GM04504 (cell line): Measurements from ENCODE around the gene PTPRR.

Source experiments
- DNase-seq: peaks from one replicate; pipeline ENCODE4 v3.0.0-alpha.2; 2012; ENCODE audit warnings: low read depth

Gene PTPRR, protein sequence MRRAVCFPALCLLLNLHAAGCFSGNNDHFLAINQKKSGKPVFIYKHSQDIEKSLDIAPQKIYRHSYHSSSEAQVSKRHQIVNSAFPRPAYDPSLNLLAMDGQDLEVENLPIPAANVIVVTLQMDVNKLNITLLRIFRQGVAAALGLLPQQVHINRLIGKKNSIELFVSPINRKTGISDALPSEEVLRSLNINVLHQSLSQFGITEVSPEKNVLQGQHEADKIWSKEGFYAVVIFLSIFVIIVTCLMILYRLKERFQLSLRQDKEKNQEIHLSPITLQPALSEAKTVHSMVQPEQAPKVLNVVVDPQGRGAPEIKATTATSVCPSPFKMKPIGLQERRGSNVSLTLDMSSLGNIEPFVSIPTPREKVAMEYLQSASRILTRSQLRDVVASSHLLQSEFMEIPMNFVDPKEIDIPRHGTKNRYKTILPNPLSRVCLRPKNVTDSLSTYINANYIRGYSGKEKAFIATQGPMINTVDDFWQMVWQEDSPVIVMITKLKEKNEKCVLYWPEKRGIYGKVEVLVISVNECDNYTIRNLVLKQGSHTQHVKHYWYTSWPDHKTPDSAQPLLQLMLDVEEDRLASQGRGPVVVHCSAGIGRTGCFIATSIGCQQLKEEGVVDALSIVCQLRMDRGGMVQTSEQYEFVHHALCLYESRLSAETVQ

DNA sequence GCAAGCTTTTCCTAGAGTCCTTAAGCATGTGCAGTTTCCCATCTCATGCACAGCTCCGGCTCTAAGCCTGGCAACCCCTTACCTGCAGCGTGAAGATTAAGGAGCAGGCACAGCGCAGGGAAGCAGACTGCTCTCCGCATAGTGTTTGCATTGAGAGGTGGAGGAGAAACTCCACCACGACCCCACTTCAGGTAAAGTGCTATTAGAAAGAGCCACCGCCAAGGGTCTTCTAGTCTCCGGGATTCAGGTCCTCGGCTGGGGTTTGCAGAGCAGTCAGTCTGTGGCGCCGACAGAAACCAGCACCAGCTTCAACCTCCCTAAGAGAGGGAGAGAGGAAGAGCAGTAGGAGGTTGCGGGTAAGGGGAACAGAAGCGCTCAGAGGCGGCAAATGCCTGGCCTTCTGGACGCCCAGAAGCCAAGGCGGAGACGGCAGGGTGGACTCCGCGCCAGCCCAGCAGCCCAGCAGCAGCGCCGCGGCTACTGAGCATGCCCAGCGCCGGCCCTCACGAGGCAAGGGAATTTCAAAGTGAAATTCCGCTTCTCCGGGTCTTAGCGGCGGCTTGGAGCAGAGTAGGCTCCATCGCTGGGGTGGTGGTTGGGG is at the start of gene PTPRR:
Gene PTPRR (minus strand): TSS at position 488 of the 601 bp plus-strand sequence. CDS start 348 bp downstream, at position 140.
- DNase-seq: no peak

DNA sequence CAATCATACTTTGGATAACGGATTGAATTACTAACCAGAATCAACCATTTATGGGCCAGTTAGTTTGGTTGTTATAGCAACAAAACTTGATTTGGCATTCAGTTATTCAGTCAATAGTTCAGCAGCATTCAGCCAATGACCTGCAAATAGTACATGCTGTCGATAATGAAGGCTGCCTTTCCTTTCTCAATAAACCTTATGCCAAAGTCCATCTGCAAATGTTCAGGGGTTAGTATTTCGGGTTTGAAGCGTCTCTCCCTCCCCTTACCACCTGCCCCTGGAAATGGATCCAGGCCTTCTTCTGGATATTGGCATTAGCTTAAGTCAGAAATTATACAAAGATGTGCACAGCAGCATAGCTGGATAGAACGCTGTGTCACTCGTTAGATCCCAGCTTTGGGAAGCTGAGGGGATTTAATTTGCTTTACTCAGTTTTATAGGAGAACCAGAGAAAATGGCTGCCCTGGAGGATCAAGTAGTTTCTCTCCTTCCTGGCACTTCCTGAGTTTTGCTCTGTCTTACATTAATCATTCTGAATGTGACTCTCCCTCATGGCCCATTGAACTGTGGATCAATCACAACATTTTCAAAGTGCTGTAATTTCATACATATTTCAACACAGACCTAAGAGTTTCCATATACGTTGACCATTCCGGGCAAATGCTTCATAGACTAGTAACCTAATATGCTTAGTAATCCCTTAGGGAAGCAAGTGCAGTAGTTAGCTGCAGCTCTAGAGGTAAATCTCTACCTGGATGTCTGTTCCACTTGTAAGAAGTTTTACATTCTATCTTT is 46.7 kb upstream of the PTPRR start:
- DNase-seq: no peak

- no peak for DNase-seq
Observed at GRCh38 chr12:70966046-70966445, 45.5 kb upstream of the PTPRR start.

GRCh38 chr12:70964867-70965510 is 44.5 kb upstream of the PTPRR start:
- DNase-seq: no peak

- no peak for DNase-seq
Observed at GRCh38 chr12:70963081-70963660, 42.6 kb upstream of the PTPRR start.

GRCh38 chr12:70962226-70962794 is 41.8 kb upstream of the PTPRR start:
- DNase-seq: no peak

DNA sequence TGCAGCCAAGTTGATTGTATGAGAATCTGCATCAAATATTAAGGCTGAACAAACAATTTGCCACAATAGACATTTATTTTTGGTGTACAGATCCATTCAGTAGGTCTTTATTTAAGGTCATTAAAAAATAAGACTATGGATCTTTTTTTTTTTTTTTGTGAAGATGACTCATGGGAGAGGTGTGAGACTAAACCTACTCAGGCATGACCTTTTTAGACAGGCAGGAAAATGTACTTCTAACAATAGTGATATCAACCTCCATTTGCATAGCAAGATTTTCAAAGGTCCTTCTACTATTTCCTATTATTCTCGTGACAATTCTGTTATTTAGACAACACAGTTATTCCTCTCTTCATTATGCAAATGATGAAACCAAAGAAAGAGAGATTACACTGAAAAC is 39.9 kb upstream of the PTPRR start:
- no peak for DNase-seq

DNA sequence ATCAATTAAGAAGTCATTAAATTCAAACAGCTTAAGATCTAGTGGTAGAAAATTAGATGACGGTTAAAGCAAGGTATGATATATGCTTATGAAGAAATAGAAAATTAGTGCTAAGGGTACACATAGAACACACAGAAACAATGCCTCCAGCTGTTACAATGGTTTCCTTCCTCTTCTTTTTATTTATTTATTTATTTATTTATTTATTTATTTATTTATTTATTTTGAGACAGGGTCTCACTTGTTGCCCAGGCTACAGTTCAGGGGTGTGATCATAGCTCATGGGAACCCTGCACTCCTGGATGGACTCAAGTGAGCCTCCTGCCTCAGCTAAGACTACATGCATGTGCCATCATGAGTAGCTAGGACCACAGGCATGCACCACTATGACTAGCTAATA is 34.9 kb upstream of the PTPRR start:
- no peak for DNase-seq

DNA sequence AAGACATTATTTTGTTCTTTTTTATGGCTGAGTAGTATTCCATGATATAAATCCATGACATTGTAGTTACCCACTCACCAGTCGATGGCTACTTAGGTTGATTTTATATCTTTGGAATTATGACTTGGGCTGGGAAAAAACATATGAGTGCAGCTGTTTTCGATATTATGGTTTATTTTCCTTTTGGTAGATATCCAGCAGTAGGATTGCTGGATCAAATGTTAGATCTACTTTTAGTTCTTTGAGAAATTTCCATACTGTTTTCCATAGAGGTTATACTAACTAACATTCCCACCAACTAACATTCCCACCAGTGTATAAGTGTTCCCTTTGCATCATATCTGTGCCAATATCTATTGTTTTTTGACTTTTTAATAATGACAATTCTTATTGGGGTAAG is 29.9 kb upstream of the PTPRR start:
- DNase-seq: no peak

- no peak for DNase-seq
Observed at GRCh38 chr12:70948976-70949336, 28.4 kb upstream of the PTPRR start.

- no peak for DNase-seq
Observed at GRCh38 chr12:70948236-70948975, 27.9 kb upstream of the PTPRR start.

GRCh38 chr12:70936203-70936813 is 15.8 kb upstream of the PTPRR start:
- DNase-seq: no peak

- no peak for DNase-seq
Observed at GRCh38 chr12:70933133-70933532, 12.6 kb upstream of the PTPRR start.

DNA sequence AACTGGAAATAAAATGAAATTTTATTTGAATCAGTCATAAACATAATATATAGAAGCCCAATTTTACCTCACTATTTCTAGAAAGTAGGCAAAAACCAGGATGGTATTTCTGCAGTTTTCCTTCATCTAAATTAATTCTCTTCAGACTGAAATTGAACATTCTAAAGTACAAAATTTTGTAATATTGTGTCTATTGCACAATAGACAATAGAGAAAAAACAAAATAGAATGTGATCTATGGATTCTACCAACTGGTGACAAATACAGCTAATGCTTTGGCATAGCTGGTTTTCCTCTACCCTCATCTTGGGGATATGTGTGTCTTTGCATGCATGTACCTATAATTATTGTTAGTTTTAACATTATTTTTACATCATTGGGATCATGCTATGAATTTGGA is 8.5 kb upstream of the PTPRR start:
- no peak for DNase-seq

DNA sequence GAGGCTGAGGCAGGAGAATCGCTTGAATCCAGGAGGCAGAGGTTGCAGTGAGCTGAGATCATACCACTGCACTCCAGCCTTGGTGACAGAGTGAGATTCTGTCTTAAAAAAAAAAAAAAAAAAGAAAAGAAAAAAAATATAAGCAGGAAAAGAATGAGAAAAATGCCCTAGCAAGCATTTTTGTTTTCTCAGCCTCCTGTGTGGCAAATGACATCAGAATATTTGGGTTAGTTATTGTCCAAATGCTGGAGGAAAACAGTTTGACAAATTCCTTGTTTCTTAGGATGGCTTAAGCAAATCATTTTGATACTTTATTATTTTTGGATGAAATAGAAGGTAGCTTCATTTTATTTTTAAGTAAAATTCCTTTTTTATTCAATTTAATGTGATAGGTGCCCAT is 7.5 kb upstream of the PTPRR start:
- DNase-seq: no peak

DNA sequence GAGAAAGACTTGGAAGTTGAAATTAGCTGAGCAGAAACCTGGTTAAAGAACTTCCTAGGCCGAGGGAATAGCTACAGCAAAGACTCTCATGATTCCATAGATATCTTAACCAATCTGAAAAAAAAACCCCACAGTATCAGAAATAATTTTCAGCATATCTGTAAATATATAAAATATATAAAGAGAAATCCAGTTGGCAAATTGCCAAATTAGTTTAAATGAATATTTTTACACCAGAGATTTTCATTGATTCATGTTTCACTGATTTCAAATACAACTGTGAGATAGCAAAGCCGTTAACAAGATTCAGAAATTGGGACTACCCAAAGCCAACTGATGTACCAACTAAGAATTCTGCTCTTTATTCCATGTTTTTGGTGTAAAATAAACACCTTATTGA is 6.8 kb upstream of the PTPRR start:
- DNase-seq: no peak

DNA sequence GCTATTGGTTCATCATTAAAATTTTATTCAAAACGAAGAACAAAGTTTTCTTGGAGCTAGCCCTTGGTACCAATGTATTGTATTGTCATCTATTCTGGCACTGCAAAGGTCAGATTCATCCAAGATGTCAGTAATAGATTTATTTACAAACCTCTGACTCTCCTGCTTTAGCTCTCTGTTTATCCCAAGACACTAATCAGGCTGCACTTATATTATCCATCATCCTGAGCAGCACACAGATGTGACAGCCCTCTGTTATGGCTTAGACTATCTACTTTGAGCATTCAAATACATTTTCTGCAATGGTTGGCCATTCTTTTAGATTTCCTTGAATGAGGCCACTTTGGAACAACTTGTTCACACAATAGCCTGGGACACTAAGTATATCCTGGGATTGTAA is 5.0 kb upstream of the PTPRR start:
- no peak for DNase-seq

DNA sequence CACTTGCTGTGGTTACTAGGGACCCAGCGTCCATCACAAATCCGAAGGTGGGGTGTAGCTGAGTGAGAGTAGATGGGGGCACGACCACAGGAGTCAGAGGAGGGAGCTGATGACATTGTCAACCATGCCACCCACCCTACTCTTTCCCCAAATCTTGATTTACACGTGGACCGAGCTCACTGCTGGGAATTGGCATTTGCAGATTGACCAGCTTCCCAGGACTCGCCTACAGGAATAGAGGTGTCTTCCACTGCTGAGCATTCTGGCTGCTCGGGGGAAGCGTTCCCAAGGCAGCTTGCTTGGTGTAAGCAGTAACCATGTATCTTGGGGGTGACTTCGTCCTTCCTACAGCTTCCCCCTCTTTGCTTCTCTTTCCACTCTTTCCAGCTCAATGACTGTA is 353 bp upstream of the PTPRR start:
- DNase-seq: no peak

- DNase-seq: no peak
Observed at GRCh38 chr12:70919597-70920035, 922 bp downstream of the PTPRR start.

DNA sequence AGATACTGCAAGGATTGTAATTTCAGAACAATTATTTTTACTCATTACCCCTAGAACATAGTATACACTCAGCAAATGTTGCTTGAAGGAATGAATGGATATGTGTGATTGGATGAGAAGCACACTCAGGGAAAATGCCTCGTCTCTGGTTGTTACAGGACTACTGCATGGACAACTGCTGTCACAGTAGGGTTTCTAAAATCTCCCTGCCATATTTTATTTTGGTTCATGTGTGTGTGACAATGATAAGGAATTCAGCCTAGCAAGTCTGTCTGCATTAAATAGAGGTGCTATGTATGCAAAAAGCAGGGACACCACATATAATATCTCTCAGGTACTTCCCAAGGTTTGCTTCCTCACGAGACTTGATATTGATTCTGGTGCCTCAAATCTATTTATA is 1.4 kb downstream of the PTPRR start:
- DNase-seq: no peak
